ENCODE results near the gene RIMBP2. TPM values are rescaled to one million over a fixed set of nuclear protein-coding genes. Genes with fewer than 3 reads are reported as not detected.

Gene RIMBP2
- total RNA-seq, 1 donor from 2014 or later: 0.27 TPM

DNA sequence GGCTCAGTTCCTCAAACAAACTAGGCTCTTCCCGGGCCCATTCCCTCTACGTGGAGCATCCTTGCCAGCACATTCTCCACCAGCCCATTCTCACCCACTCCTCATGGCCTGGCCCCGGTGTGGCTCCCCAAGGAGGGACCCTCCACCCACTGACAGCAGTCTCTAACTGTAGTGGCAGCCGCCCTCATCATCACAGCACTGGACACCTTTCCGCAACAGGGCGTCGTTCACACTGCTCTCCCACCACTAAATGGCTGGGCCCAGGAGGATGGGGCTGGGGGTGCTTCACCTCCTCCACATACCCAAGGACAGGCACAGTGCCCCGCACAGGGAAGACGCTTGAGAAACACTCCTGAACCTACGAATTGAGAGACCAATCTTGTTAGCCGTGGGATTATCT is 123.0 kb downstream of the RIMBP2 start:
- DNase-seq: no peak
- peaks cover 4% of the 10 kb centered on the region for H3K27me3 ChIP-seq (ENCODE audit: low read depth)
- ATAC-seq: no peak
- H3K9me3 ChIP-seq: peaks cover 3% of the 10 kb centered on the region
- no peaks in the 10 kb centered on the region for H3K4me1 ChIP-seq
- H3K36me3 ChIP-seq: no peaks in the 10 kb centered on the region
- no peak overlapping the region for H3K4me3 ChIP-seq
- TF ChIP-seq, protein P1, sequence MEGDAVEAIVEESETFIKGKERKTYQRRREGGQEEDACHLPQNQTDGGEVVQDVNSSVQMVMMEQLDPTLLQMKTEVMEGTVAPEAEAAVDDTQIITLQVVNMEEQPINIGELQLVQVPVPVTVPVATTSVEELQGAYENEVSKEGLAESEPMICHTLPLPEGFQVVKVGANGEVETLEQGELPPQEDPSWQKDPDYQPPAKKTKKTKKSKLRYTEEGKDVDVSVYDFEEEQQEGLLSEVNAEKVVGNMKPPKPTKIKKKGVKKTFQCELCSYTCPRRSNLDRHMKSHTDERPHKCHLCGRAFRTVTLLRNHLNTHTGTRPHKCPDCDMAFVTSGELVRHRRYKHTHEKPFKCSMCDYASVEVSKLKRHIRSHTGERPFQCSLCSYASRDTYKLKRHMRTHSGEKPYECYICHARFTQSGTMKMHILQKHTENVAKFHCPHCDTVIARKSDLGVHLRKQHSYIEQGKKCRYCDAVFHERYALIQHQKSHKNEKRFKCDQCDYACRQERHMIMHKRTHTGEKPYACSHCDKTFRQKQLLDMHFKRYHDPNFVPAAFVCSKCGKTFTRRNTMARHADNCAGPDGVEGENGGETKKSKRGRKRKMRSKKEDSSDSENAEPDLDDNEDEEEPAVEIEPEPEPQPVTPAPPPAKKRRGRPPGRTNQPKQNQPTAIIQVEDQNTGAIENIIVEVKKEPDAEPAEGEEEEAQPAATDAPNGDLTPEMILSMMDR (IDR thresholded peaks at IDR 0.05): no peak
- H3K27ac ChIP-seq: no peak overlapping the region
- intact Hi-C loops (cut with DNase I): no loop called here

GRCh38 chr12:130592641-130593040 is 123.5 kb downstream of the RIMBP2 start:
- peaks cover 4% of the 10 kb centered on the region for H3K27me3 ChIP-seq (ENCODE audit: low read depth)
- no peak for DNase-seq
- H3K4me3 ChIP-seq: no peak overlapping the region
- no peak overlapping the region for H3K27ac ChIP-seq
- no peak for ATAC-seq
- no peaks in the 10 kb centered on the region for H3K9me3 ChIP-seq
- H3K36me3 ChIP-seq: no peaks in the 10 kb centered on the region
- H3K4me1 ChIP-seq: no peaks in the 10 kb centered on the region
- TF ChIP-seq, protein P1 (IDR thresholded peaks at IDR 0.05): no peak
- intact Hi-C loops (cut with DNase I): no loop called here

- H3K27me3 ChIP-seq (ENCODE audit: low read depth): peaks cover 4% of the 10 kb centered on the region
- no peaks in the 10 kb centered on the region for H3K9me3 ChIP-seq
- no peak overlapping the region for H3K4me3 ChIP-seq
- no peaks in the 10 kb centered on the region for H3K36me3 ChIP-seq
- intact Hi-C loops (cut with DNase I): no loop called here
- DNase-seq (no peak), ATAC-seq (no peak)
- no peak overlapping the region for H3K27ac ChIP-seq
- H3K4me1 ChIP-seq: no peaks in the 10 kb centered on the region
- TF ChIP-seq, protein P1 (IDR thresholded peaks at IDR 0.05): no peak
These were observed 124.4 kb downstream of the RIMBP2 start for GRCh38 chr12:130591736-130592135.

DNA sequence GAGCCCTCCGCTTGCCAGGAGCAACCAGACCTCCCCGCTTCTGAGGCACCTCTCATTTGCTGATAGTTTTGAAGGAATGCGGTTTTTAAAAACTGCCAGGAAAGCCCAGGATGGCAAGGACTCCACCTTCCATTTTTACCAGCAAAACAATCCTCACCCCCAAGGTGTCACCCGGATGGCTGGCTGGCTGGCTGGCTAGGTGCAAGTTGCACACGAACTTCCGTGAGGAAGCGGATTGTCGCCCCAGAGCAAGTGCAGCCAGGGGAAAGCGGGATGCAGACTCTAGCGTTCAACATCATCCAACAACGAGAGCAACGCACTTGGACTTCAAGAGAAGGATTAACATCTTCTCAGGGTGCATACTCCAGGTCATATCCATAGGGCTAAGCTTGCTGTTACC is 125.4 kb downstream of the RIMBP2 start:
- H3K27me3 ChIP-seq (ENCODE audit: low read depth): peaks cover 4% of the 10 kb centered on the region
- H3K27ac ChIP-seq: no peak overlapping the region
- TF ChIP-seq, protein P1 (IDR thresholded peaks at IDR 0.05): no peak
- no peaks in the 10 kb centered on the region for H3K36me3 ChIP-seq
- no peak overlapping the region for H3K4me3 ChIP-seq
- ATAC-seq (no peak), DNase-seq (no peak)
- intact Hi-C loops (cut with DNase I): no loop called here
- no peaks in the 10 kb centered on the region for H3K9me3 ChIP-seq
- no peaks in the 10 kb centered on the region for H3K4me1 ChIP-seq

DNA sequence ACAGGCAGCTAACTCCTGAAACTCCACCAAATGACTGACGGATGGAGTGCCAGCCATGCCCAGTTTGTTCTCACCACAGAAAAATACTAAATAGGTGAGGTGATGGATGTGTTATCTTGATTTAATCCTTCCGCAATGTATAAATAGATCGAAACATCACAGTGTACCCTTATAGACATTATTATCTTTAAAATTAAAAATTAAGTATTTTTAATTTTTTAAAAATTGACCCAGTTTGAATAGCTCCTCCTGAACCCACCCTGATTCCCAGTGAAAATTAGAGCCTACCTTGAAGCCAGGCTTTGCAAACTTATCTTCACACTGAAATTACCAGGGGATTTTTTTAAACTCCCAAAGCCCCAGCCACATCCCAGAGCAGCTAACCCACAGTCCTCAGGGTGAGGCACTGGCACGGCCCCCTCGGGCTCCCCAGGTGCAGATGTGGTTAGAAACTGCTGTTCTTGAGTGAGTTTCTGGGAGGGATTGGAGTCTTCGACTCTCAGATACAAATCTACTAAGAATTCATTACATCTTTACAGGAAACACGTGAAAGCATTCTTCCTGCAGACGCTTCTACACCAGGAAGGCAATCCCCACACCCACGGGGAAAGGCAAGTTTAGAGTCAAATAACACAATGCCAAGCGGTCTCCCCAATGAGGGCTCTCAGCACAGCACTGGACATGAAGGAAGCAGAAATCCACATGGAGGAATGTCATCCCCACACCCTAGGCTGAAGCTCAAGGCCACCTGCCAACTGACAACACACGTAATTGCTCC is 126.4 kb downstream of the RIMBP2 start:
- intact Hi-C loops (cut with DNase I): no loop called here
- DNase-seq: no peak
- no peaks in the 10 kb centered on the region for H3K36me3 ChIP-seq
- H3K4me3 ChIP-seq: no peak overlapping the region
- H3K9me3 ChIP-seq: no peaks in the 10 kb centered on the region
- no peaks in the 10 kb centered on the region for H3K4me1 ChIP-seq
- TF ChIP-seq, protein P1 (IDR thresholded peaks at IDR 0.05): no peak
- H3K27ac ChIP-seq: no peak overlapping the region
- peaks cover 4% of the 10 kb centered on the region for H3K27me3 ChIP-seq (ENCODE audit: low read depth)
- ATAC-seq: no peak
